ENCODE data around the gene IL22RA2.
A peak's percentile ranks its signal among the peaks of the same experiment; 100 is the strongest.

Gene IL22RA2

GRCh38 chr6:137097526-137097925, 75.9 kb downstream of the IL22RA2 start:
- no peak for DNase-seq (ENCODE audit: low read depth in 1 of 2, low spot score in 1 of 2)

- DNase-seq (ENCODE audit: low read depth in 1 of 2, low spot score in 1 of 2), result no peak
Observed at GRCh38 chr6:137097057-137097456, 76.4 kb downstream of the IL22RA2 start.

GRCh38 chr6:137095651-137096238, 77.7 kb downstream of the IL22RA2 start:
- DNase-seq (ENCODE audit: low read depth in 1 of 2, low spot score in 1 of 2), result no peak

GRCh38 chr6:137095093-137095492, 78.4 kb downstream of the IL22RA2 start:
- no peak for DNase-seq (ENCODE audit: low read depth in 1 of 2, low spot score in 1 of 2)

GRCh38 chr6:137094411-137095008, 78.9 kb downstream of the IL22RA2 start:
- DNase-seq (ENCODE audit: low read depth in 1 of 2, low spot score in 1 of 2), result peak in 1 of 2 donors; percentile 10
